ENCODE results near the gene VPS51. TPM values are rescaled to one million over a fixed set of nuclear protein-coding genes. Genes with fewer than 3 reads are reported as not detected.

VPS51 gene
- total and polyA plus RNA-seq, 2 of the 13 experiments (the other 11 are each of a cell fraction or from before 2014, with no cell fraction given), result 76.3 to 90.6 TPM

DNA sequence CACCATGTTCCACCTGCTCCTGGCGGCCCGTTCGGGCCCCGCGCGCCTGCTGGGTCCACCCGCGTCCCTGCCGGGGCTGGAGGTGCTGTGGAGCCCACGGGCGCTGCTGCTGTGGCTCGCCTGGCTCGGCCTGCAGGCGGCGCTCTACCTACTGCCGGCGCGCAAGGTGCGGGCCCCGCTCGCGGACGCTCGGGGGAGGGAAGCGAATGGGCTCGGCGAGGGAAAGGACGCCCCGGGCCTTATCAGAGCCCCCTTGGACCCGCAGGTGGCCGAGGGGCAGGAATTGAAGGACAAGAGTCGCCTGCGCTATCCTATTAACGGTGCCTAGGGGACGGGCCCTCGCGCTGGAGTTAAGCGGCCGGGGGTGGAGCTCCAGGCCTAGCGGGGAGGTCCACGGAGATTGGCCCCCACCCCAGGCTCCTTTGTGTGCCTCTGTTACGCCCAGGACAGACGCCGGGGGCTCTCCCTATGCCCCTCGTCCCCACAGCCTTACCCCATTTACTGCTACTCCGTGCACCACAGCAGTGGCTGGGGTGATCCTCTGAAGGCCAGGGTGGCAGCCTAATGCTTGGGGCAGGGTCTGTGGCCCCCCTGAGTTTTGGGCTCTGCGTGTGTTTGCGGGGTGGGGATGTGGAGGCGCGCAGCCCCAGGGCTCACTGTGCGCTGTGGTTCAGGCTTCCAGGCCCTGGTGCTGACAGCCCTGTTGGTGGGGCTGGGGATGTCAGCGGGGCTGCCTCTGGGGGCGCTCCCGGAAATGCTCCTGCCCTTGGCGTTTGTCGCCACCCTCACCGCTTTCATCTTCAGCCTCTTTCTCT is 16.7 kb downstream of the VPS51 start (continued):
- TF ChIP-seq, protein P1, sequence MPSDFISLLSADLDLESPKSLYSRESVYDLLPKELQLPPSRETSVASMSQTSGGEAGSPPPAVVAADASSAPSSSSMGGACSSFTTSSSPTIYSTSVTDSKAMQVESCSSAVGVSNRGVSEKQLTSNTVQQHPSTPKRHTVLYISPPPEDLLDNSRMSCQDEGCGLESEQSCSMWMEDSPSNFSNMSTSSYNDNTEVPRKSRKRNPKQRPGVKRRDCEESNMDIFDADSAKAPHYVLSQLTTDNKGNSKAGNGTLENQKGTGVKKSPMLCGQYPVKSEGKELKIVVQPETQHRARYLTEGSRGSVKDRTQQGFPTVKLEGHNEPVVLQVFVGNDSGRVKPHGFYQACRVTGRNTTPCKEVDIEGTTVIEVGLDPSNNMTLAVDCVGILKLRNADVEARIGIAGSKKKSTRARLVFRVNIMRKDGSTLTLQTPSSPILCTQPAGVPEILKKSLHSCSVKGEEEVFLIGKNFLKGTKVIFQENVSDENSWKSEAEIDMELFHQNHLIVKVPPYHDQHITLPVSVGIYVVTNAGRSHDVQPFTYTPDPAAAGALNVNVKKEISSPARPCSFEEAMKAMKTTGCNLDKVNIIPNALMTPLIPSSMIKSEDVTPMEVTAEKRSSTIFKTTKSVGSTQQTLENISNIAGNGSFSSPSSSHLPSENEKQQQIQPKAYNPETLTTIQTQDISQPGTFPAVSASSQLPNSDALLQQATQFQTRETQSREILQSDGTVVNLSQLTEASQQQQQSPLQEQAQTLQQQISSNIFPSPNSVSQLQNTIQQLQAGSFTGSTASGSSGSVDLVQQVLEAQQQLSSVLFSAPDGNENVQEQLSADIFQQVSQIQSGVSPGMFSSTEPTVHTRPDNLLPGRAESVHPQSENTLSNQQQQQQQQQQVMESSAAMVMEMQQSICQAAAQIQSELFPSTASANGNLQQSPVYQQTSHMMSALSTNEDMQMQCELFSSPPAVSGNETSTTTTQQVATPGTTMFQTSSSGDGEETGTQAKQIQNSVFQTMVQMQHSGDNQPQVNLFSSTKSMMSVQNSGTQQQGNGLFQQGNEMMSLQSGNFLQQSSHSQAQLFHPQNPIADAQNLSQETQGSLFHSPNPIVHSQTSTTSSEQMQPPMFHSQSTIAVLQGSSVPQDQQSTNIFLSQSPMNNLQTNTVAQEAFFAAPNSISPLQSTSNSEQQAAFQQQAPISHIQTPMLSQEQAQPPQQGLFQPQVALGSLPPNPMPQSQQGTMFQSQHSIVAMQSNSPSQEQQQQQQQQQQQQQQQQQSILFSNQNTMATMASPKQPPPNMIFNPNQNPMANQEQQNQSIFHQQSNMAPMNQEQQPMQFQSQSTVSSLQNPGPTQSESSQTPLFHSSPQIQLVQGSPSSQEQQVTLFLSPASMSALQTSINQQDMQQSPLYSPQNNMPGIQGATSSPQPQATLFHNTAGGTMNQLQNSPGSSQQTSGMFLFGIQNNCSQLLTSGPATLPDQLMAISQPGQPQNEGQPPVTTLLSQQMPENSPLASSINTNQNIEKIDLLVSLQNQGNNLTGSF (CRISPR knock-in tag; IDR thresholded peaks at IDR 0.05), result no peak
- no peak for TF ChIP-seq ELK4 (CRISPR knock-in tag; IDR thresholded peaks at IDR 0.05; ENCODE audit: borderline replicate concordance)
- no peak for TF ChIP-seq TEAD2 (CRISPR knock-in tag; IDR thresholded peaks at IDR 0.05)
- no peak for TF ChIP-seq EEA1 (CRISPR knock-in tag; IDR thresholded peaks at IDR 0.05; ENCODE audit: borderline replicate concordance)
- no peak for TF ChIP-seq ZSCAN22 (CRISPR knock-in tag; IDR thresholded peaks at IDR 0.05)
- no peak for TF ChIP-seq ZNF710 (CRISPR knock-in tag; IDR thresholded peaks at IDR 0.05; ENCODE audit: borderline replicate concordance)
- TF ChIP-seq NFE2L1 (CRISPR knock-in tag; IDR thresholded peaks at IDR 0.05; ENCODE audit: borderline replicate concordance), result no peak
- peak; percentile 62 for TF ChIP-seq GABPB1 (CRISPR knock-in tag; IDR thresholded peaks at IDR 0.05)
- 0 out of 2 replicates have a peak, but pooled peaks have one; percentile 24 for TF ChIP-seq NR2F2 (IDR thresholded peaks at IDR 0.05; ENCODE audit: borderline replicate concordance, low read depth)
- no peak for TF ChIP-seq SATB2 (CRISPR knock-in tag; IDR thresholded peaks at IDR 0.05)
- TF ChIP-seq, protein P2, sequence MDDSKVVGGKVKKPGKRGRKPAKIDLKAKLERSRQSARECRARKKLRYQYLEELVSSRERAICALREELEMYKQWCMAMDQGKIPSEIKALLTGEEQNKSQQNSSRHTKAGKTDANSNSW (CRISPR knock-in tag; IDR thresholded peaks at IDR 0.05; ENCODE audit: borderline replicate concordance), result 0 out of 2 replicates have a peak, but pooled peaks have one; percentile 27
- TF ChIP-seq, protein P3, sequence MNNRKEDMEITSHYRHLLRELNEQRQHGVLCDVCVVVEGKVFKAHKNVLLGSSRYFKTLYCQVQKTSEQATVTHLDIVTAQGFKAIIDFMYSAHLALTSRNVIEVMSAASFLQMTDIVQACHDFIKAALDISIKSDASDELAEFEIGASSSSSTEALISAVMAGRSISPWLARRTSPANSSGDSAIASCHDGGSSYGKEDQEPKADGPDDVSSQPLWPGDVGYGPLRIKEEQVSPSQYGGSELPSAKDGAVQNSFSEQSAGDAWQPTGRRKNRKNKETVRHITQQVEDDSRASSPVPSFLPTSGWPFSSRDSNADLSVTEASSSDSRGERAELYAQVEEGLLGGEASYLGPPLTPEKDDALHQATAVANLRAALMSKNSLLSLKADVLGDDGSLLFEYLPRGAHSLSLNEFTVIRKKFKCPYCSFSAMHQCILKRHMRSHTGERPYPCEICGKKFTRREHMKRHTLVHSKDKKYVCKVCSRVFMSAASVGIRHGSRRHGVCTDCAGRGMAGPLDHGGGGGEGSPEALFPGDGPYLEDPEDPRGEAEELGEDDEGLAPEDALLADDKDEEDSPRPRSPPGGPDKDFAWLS (CRISPR knock-in tag; IDR thresholded peaks at IDR 0.05; ENCODE audit: borderline replicate concordance), result 0 out of 2 replicates have a peak, but pooled peaks have one; percentile 16
- TF ChIP-seq ZNF546 (CRISPR knock-in tag; conservative IDR thresholded peaks at IDR 0.05), result no peak
- no peak for TF ChIP-seq MTA1 (CRISPR knock-in tag; IDR thresholded peaks at IDR 0.05; ENCODE audit: borderline replicate concordance)
- TF ChIP-seq MAFK (conservative IDR thresholded peaks at IDR 0.05 in 1 of 2, IDR thresholded peaks at IDR 0.05 in 1 of 2; ENCODE audit: low read length in 2 of 2), result no peak
- TF ChIP-seq SNAPC2 (CRISPR knock-in tag; IDR thresholded peaks at IDR 0.05), result no peak
- no peak for TF ChIP-seq SNAI1 (CRISPR knock-in tag; IDR thresholded peaks at IDR 0.05; ENCODE audit: borderline replicate concordance)
